ENCODE results near the gene TSPAN13. TPM values are rescaled to one million over a fixed set of nuclear protein-coding genes. Genes with fewer than 3 reads are reported as not detected.

TSPAN13 gene
- total RNA-seq, 4 donors from 2014 or later = 2.8 to 8.3 (median 6.9) TPM

DNA sequence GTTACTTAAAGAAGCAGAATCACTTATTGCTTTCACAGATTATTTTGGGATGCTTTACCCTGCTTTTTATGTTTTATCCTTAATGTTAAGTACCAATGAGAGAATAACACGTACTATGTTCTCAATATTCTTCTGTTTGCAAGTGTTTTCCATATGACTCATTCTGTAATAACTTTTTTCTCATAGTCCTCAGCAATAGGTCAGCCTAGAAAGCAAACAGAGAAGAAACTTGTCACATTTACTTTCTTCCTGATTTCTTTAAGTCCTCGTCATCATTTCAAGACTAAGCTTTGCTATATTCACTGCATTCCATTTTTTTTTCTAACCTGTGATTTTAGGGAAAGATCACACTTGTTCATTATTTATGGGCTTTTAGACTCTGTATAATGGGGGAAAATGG, 58.0 kb downstream of the TSPAN13 start:
- Histone ChIP-seq H3K27me3 (no peaks in the 10 kb centered on the region), H3K9me3 (no peaks in the 10 kb centered on the region), H3K4me3 (no peak overlapping the region), H3K4me1 (no peaks in the 10 kb centered on the region), H3K36me3 (no peaks in the 10 kb centered on the region), H3K27ac (no peak overlapping the region)
- intact Hi-C loops (cut with DNase I; ENCODE audit: low total_unique reads) = no loop called here
- TF ChIP-seq, protein P1, sequence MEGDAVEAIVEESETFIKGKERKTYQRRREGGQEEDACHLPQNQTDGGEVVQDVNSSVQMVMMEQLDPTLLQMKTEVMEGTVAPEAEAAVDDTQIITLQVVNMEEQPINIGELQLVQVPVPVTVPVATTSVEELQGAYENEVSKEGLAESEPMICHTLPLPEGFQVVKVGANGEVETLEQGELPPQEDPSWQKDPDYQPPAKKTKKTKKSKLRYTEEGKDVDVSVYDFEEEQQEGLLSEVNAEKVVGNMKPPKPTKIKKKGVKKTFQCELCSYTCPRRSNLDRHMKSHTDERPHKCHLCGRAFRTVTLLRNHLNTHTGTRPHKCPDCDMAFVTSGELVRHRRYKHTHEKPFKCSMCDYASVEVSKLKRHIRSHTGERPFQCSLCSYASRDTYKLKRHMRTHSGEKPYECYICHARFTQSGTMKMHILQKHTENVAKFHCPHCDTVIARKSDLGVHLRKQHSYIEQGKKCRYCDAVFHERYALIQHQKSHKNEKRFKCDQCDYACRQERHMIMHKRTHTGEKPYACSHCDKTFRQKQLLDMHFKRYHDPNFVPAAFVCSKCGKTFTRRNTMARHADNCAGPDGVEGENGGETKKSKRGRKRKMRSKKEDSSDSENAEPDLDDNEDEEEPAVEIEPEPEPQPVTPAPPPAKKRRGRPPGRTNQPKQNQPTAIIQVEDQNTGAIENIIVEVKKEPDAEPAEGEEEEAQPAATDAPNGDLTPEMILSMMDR (IDR thresholded peaks at IDR 0.05 in 4 of 5, conservative IDR thresholded peaks at IDR 0.05 in 1 of 5) = no peak
- TF ChIP-seq POLR2A (IDR thresholded peaks at IDR 0.05) = no peak
- DNase-seq (no peak), ATAC-seq (no peak)
- in situ Hi-C loops (cut with MboI; ENCODE audit: low sequenced_read_pairs in 4 of 4) = no loop called here

DNA sequence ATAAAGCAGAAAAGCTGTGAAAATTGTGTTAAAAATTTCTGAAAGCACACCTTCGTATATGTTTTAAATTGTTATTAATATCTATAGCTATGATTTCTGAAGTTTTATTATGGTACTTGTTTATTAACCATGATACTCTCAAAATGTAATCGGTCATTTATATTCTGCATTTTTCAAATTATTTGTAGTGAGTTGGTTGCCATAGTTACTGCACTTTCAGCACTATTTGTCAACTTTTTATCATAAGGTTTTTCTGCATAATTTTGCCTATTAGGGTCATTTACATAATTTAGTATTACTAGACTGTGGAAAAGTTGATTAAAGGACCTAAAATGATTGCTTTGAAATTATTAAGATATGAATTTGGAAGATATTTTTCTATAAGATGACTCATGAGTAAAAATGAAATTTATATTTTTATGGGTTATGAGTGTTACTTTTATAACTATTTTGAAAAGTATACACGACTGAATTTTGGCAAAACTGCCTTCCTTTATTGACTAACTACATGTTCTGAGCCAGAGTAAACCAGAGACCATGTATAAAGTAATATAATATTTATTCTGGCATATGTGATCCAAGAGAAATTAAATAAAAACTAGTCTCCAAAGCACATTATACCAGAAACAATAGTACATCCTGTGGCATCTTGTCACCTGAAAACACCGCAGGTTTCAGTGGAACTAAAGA, 59.1 kb downstream of the TSPAN13 start:
- in situ Hi-C loops (cut with MboI; ENCODE audit: low sequenced_read_pairs in 4 of 4) (no loop called here), intact Hi-C loops (cut with DNase I; ENCODE audit: low total_unique reads) (no loop called here)
- Histone ChIP-seq H3K27me3 (no peaks in the 10 kb centered on the region), H3K9me3 (no peaks in the 10 kb centered on the region), H3K27ac (no peak overlapping the region), H3K4me3 (no peak overlapping the region), H3K36me3 (no peaks in the 10 kb centered on the region), H3K4me1 (no peaks in the 10 kb centered on the region)
- no peak for ATAC-seq
- no peak for DNase-seq
- TF ChIP-seq POLR2A (IDR thresholded peaks at IDR 0.05) = no peak
- TF ChIP-seq, protein P1 (IDR thresholded peaks at IDR 0.05 in 4 of 5, conservative IDR thresholded peaks at IDR 0.05 in 1 of 5) = no peak

DNA sequence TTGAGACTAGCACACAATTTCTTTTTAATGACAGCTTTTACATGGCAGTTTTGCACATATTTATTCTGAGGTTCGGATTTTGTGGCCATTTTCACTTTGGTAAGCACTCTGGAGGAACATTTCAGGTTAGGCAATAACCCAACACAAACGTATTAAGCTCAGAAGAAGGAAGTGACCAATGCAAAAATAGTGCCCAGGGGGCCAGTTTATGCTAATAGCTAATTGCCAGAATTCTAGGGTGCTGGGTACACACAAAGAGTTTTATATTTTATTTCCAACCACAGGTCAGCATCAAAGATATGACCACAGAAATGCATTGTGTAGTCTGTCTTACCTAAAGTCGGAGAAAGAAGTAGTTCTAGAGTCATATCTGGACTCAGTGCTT, 59.7 kb downstream of the TSPAN13 start:
- Histone ChIP-seq H3K36me3 (no peaks in the 10 kb centered on the region), H3K27me3 (no peaks in the 10 kb centered on the region), H3K27ac (no peak overlapping the region), H3K4me1 (no peaks in the 10 kb centered on the region), H3K4me3 (no peak overlapping the region), H3K9me3 (no peaks in the 10 kb centered on the region)
- intact Hi-C loops (cut with DNase I; ENCODE audit: low total_unique reads) = no loop called here
- no peak for DNase-seq
- in situ Hi-C loops (cut with MboI; ENCODE audit: low sequenced_read_pairs in 4 of 4) = no loop called here
- TF ChIP-seq POLR2A (IDR thresholded peaks at IDR 0.05) = no peak
- TF ChIP-seq, protein P1 (IDR thresholded peaks at IDR 0.05 in 4 of 5, conservative IDR thresholded peaks at IDR 0.05 in 1 of 5) = no peak
- no peak for ATAC-seq

DNA sequence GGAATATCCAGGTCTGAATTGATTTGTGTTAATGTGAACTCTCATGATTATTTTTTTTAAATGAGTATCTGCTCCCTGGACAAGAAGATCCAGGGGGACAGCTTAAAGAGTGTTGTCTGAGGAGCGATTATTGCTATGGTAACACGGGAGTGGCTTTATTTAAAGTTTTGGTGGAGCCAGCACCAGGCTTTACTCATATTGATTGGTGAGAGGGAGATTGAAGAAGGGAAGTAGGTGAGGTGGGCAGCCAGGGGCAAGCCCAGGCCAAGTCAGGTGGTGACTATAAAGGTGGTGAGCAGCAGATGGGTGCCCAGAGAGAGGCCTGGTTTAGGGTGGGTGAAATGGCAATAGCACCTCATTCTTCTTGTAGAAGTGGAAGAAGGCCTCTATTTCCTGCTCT, 61.4 kb downstream of the TSPAN13 start:
- TF ChIP-seq POLR2A (IDR thresholded peaks at IDR 0.05) = no peak
- TF ChIP-seq, protein P1 (IDR thresholded peaks at IDR 0.05 in 4 of 5, conservative IDR thresholded peaks at IDR 0.05 in 1 of 5) = no peak
- no peak for ATAC-seq
- no peaks in the 10 kb centered on the region for H3K27me3 ChIP-seq
- no peaks in the 10 kb centered on the region for H3K4me1 ChIP-seq
- H3K36me3 ChIP-seq = no peaks in the 10 kb centered on the region
- intact Hi-C loops (cut with DNase I; ENCODE audit: low total_unique reads) (loop anchor here (2.0 kb wide), 1 partner anchor 42 kb away; no protein-coding TSS in a partner anchor), in situ Hi-C loops (cut with MboI; ENCODE audit: low sequenced_read_pairs in 4 of 4) (no loop called here)
- H3K4me3 ChIP-seq = no peak overlapping the region
- DNase-seq = no peak
- no peak overlapping the region for H3K27ac ChIP-seq
- H3K9me3 ChIP-seq = no peaks in the 10 kb centered on the region

DNA sequence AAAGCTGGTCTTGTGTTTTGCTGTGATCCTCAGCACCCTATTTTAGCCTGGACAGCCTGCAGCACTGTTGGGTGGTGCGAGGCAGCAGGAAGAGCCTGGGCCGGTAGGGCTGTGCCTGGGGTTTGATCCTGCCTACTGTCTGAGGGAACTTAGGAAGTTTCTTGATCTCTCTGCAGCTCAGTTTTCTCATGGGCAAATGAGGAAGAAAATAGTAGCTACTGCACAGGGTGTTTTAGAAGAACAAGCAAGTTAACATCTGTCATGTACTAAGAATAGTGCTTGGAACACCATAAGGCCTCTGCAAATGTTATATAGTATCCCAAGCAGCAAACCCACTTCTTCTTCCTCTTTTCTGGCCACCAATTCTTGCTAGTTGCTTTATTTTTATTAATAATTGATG, 63.3 kb downstream of the TSPAN13 start:
- Histone ChIP-seq H3K4me1 (no peaks in the 10 kb centered on the region), H3K27ac (no peak overlapping the region), H3K27me3 (no peaks in the 10 kb centered on the region), H3K4me3 (no peak overlapping the region), H3K36me3 (no peaks in the 10 kb centered on the region), H3K9me3 (no peaks in the 10 kb centered on the region)
- ATAC-seq (peak in 1 of 2 donors; percentile 53), DNase-seq (no peak)
- no peak for TF ChIP-seq POLR2A (IDR thresholded peaks at IDR 0.05)
- TF ChIP-seq, protein P1 (IDR thresholded peaks at IDR 0.05 in 4 of 5, conservative IDR thresholded peaks at IDR 0.05 in 1 of 5) = no peak
- intact Hi-C loops (cut with DNase I; ENCODE audit: low total_unique reads) (no loop called here), in situ Hi-C loops (cut with MboI; ENCODE audit: low sequenced_read_pairs in 4 of 4) (no loop called here)
